Caco-2 (cell line): ENCODE data around the gene IZUMO4. TPM values are rescaled to one million over a fixed set of nuclear protein-coding genes. Genes with fewer than 3 reads are reported as not detected.

Experiments used
- BruUV-seq: library from RNA; stranded (reverse); fragments of 400-500 nt; replicated peaks from 2 replicates; lab custom pipeline; 2021; lab: Mats Ljungman, UMichigan
- CTCF ChIA-PET: fragments of 300-600 bp; sonication (Branson Sonifier 250); formaldehyde crosslinking; loops from one replicate; lab custom pipeline; 2022; ENCODE audit warnings: antibody characterized with exemption; lab: Charles Lee
- POLR2A ChIA-PET: fragments of 300-600 bp; sonication (Branson Sonifier 250); formaldehyde crosslinking; loops from one replicate; lab custom pipeline; 2022; ENCODE audit warnings: antibody characterized with exemption; lab: Charles Lee
- DNase-seq, 2 experiments: peaks; one replicate each; pipeline versions ENCODE4 v3.0.0 to v3.0.0-alpha.2; 2020 to 2022
- H3K27me3 ChIP-seq: replicated peaks from 2 replicates; pipeline ENCODE4 v1.6.0; 2011; ENCODE audit warnings: low read length; ENCODE audit not compliant: control insufficient read depth, insufficient read depth
- H3K36me3 ChIP-seq: 2 replicates; pipeline ENCODE4 v1.5.1; 2011; ENCODE audit warnings: low read length; ENCODE audit not compliant: control insufficient read depth, insufficient read depth
- H3K4me1 ChIP-seq: fragments of 250-450 bp; sonication (Bioruptor Pico); 2 replicates; pipeline ENCODE4 v1.5.1; 2020; ENCODE audit warnings: mild to moderate bottlenecking
- H3K4me3 ChIP-seq: 2 replicates; pipeline ENCODE4 v1.5.1; 2011; ENCODE audit warnings: low read depth, mild to moderate bottlenecking, control low read depth, low read length
- H3K9me3 ChIP-seq: fragments of 250-450 bp; sonication (Bioruptor Pico); 2 replicates; pipeline ENCODE4 v1.5.1; 2020; ENCODE audit warnings: mild to moderate bottlenecking, moderate library complexity
- H3K27ac Mint-ChIP-seq: one replicate; pipeline ENCODE4 v1.8.0; 2022; ENCODE audit warnings: mixed read lengths; ENCODE audit not compliant: unreplicated experiment
- H3K27me3 Mint-ChIP-seq: one replicate; pipeline ENCODE4 v1.8.0; 2022; ENCODE audit warnings: mixed read lengths; ENCODE audit not compliant: insufficient read depth, unreplicated experiment
- H3K36me3 Mint-ChIP-seq: one replicate; pipeline ENCODE4 v1.8.0; 2022; ENCODE audit warnings: mild to moderate bottlenecking, mixed read lengths; ENCODE audit not compliant: insufficient read depth, unreplicated experiment
- H3K4me1 Mint-ChIP-seq: one replicate; pipeline ENCODE4 v1.8.0; 2022; ENCODE audit warnings: low read depth, mixed read lengths; ENCODE audit not compliant: unreplicated experiment
- H3K4me3 Mint-ChIP-seq: one replicate; pipeline ENCODE4 v1.8.0; 2022; ENCODE audit warnings: mild to moderate bottlenecking, moderate library complexity, mixed read lengths; ENCODE audit not compliant: unreplicated experiment
- H3K9me3 Mint-ChIP-seq: one replicate; pipeline ENCODE4 v1.8.0; 2022; ENCODE audit warnings: mixed read lengths; ENCODE audit not compliant: unreplicated experiment
- intact Hi-C: fragments of 100-400 bp; cut with micrococcal nuclease; formaldehyde crosslinking; loops from one replicate; pipeline ENCODE4 v1.10.0; 2022; ENCODE audit not compliant: unreplicated experiment
- total RNA-seq: library from RNA; stranded (reverse); gene quantifications from 2 replicates; pipeline ENCODE4 v1.2.3, GENCODE V29; 2022
- TF ChIP-seq, protein P1 (sequence below), 2 experiments: fragments of 200-600 bp in 1 of 2; IDR thresholded peaks; 1 replicate in 1 of 2; 2 replicates in 1 of 2; pipeline versions ENCODE4 v1.5.1 to v1.8.0; 2011 to 2022; ENCODE audit warnings: antibody characterized with exemption in 1 of 2, control low read depth in 1 of 2, inconsistent platforms in 1 of 2, low read depth in 1 of 2, low read length in 1 of 2, mild to moderate bottlenecking in 1 of 2, moderate library complexity in 1 of 2; ENCODE audit not compliant: insufficient read depth in 1 of 2, severe bottlenecking in 1 of 2, unreplicated experiment in 1 of 2

IZUMO4 gene
- total RNA-seq, 1 experiment from 2014 or later, result 1.1 TPM

DNA sequence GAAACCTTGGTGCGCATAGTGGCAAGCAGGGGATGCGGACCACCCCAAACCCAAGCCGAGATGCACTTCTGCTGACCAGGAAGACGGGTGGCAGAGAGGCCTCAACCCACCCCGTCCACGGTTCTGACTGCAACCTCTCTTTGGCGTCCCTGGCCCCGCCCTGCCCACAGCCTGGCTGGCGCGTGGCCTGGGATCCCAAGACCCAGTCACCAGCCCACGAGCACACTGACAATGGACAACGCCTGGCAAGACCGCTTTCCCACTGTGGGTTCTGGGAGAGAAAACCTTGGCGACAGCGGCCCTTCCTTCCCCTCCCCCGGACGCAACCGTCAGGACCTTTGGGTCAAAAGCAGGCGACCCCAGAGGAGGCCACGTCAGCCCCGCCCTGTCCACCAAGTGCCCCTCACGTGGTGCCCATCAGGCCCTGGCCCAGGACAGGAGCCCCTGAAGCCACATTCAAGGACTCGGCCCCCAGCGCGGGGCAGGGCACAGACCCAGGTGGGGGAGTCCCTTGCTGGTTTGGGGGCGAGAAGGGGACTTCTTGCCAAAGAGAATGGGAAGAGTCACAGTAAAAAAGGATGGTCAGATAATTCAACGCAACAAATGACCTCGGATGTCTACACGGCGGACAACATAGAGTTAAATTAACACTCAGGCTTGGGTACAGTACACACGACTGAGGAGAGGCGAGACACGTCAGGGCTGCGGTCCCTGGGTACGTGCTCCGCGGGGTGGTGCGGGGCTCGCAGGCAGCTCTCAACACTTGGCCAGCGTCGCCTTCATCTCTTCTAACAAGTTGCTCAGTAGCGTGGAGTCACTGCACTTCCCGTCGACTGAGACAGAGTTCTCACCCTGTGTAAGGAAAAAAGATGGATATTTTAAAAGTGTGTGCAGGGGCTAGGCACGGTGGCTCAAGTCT lies 5.0 kb downstream of the IZUMO4 start:
- intact Hi-C loops, result no loop called here
- ChIA-PET POLR2A (no interaction called here), CTCF (no interaction called here)
- Histone ChIP-seq H3K4me1 (peaks cover 3% of the 10 kb centered on the region; the same call in 1 of the 2 replicates), H3K9me3 (no peaks in the 10 kb centered on the region), H3K4me3 (no peak overlapping the region), H3K27me3 (no peaks in the 10 kb centered on the region), H3K36me3 (peaks cover 2% of the 10 kb centered on the region; the same call in 1 of the 2 replicates)
- TF ChIP-seq, protein P1, sequence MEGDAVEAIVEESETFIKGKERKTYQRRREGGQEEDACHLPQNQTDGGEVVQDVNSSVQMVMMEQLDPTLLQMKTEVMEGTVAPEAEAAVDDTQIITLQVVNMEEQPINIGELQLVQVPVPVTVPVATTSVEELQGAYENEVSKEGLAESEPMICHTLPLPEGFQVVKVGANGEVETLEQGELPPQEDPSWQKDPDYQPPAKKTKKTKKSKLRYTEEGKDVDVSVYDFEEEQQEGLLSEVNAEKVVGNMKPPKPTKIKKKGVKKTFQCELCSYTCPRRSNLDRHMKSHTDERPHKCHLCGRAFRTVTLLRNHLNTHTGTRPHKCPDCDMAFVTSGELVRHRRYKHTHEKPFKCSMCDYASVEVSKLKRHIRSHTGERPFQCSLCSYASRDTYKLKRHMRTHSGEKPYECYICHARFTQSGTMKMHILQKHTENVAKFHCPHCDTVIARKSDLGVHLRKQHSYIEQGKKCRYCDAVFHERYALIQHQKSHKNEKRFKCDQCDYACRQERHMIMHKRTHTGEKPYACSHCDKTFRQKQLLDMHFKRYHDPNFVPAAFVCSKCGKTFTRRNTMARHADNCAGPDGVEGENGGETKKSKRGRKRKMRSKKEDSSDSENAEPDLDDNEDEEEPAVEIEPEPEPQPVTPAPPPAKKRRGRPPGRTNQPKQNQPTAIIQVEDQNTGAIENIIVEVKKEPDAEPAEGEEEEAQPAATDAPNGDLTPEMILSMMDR (IDR thresholded peaks at IDR 0.05; ENCODE audit: insufficient read depth in 1 of 2, low read depth in 1 of 2, low read length in 1 of 2, severe bottlenecking in 1 of 2, unreplicated experiment in 1 of 2), result no peak
- no peaks in the 10 kb centered on the region for H3K27me3 Mint-ChIP-seq
- BruUV-seq, result no TSS peak
- DNase-seq, result no peak
- H3K36me3 Mint-ChIP-seq, result peaks cover 86% of the 10 kb centered on the region
- no peak overlapping the region for H3K4me3 Mint-ChIP-seq
- H3K27ac Mint-ChIP-seq, result no peak overlapping the region
- no peaks in the 10 kb centered on the region for H3K4me1 Mint-ChIP-seq
- peaks cover 4% of the 10 kb centered on the region for H3K9me3 Mint-ChIP-seq

DNA sequence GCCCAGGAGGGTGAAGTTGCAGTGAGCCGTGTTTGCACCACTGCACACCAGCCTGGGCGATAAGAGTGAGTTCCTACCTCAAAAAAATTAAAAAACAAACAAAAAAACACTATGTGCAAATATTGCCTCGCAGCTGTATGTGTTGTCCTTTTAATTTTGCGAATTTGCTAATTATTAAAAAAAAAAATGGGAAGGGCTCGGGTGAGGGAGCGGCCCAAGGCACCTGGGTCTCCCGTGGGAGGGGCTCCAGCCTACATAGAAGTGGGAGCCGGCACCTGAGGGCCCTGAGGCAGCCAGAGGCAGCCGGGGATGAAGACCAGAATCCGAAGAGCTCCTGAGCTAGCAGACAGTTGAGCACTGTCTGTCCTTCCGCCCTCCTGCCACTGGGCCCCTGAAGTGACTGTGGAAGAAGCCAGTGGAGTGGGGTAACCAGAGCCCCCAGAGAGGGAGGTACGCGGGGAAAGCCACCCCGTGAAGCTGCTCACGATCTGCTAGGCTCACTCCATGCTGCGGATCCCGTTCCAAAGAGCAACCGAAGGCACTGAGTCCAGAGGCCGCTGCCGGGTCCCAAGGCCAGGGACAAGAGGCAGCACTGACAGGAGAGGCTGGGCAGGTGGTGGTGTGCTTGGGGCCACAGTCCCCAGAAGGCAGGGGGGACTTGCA lies 6.5 kb downstream of the IZUMO4 start:
- intact Hi-C loops, result no loop called here
- H3K27me3 ChIP-seq, result no peaks in the 10 kb centered on the region
- BruUV-seq, result no TSS peak
- CTCF ChIA-PET, result interaction anchor here (0.7 kb wide), 1 partner anchor 10 kb away, joined by 3 read pairs; no protein-coding TSS in a partner anchor
- H3K4me1 ChIP-seq, result no peaks in the 10 kb centered on the region
- POLR2A ChIA-PET, result no interaction called here
- no peak overlapping the region for H3K4me3 ChIP-seq
- peaks cover 86% of the 10 kb centered on the region for H3K36me3 Mint-ChIP-seq
- no peak overlapping the region for H3K27ac Mint-ChIP-seq
- peaks cover 2% of the 10 kb centered on the region; the same call in 1 of the 2 replicates for H3K36me3 ChIP-seq
- H3K9me3 ChIP-seq, result no peaks in the 10 kb centered on the region
- H3K9me3 Mint-ChIP-seq, result peaks cover 9% of the 10 kb centered on the region
- TF ChIP-seq, protein P1 (IDR thresholded peaks at IDR 0.05; ENCODE audit: insufficient read depth in 1 of 2, low read depth in 1 of 2, low read length in 1 of 2, severe bottlenecking in 1 of 2, unreplicated experiment in 1 of 2), result no peak
- DNase-seq, result no peak
- H3K27me3 Mint-ChIP-seq, result no peaks in the 10 kb centered on the region
- H3K4me1 Mint-ChIP-seq, result no peaks in the 10 kb centered on the region
- H3K4me3 Mint-ChIP-seq, result no peak overlapping the region

DNA sequence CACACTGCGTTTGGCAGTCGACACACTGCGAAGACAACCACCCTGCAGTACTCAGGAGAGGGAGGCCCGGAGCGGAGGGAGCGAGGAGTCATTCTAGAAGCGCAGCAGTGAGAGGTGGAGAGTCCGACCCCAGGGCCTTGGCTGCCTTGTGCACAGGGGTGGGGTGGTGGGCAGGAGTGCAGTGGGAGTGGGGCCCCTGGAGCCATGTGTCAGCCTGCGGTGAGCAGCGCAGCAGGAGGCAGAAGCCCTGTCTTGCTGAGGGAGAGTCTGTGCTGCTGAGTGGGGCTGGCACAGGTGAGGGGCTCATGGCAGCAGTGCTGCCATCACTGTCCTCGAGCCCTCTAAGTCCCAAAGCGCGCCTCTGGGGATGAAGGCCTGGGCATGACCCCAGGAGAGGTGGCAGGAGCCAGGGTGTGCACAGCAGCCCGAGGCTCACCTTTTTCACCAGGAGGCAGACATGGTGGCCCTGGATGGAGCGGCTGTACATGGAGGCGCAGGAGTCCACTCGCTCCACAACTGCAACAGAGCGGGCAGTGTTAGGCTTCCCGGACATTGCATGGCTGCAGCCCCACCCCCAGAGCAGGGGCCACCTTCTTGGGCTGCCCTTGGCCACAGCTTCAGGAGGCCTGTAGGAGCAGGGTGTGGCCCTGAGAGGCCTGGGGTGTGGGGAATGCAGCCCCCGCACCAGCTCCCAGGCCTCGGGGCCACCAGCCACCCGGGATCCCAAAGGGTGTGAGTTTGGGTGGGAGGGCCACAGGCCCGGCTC lies 11.7 kb downstream of the IZUMO4 start:
- H3K27ac Mint-ChIP-seq, result no peak overlapping the region
- no TSS peak for BruUV-seq
- intact Hi-C loops, result no loop called here

More for the DNA sequence above, 11.7 kb downstream of the IZUMO4 start:
- Histone ChIP-seq H3K4me3 (no peak overlapping the region), H3K27me3 (no peaks in the 10 kb centered on the region), H3K36me3 (peaks cover 6% of the 10 kb centered on the region), H3K9me3 (no peaks in the 10 kb centered on the region), H3K4me1 (no peaks in the 10 kb centered on the region)
- TF ChIP-seq, protein P1 (IDR thresholded peaks at IDR 0.05; ENCODE audit: insufficient read depth in 1 of 2, low read depth in 1 of 2, low read length in 1 of 2, severe bottlenecking in 1 of 2, unreplicated experiment in 1 of 2), result no peak
- peaks cover 92% of the 10 kb centered on the region for H3K36me3 Mint-ChIP-seq
- no peak for DNase-seq
- no peak overlapping the region for H3K4me3 Mint-ChIP-seq
- no peaks in the 10 kb centered on the region for H3K27me3 Mint-ChIP-seq
- POLR2A ChIA-PET, result no interaction called here
- peaks cover 9% of the 10 kb centered on the region for H3K9me3 Mint-ChIP-seq
- H3K4me1 Mint-ChIP-seq, result no peaks in the 10 kb centered on the region
- CTCF ChIA-PET, result no interaction called here
